Nephron progenitor cell (in vitro differentiated cells): ENCODE data around the gene ABCC4.

ENCODE experiments used
- DNase-seq: peaks from one replicate; pipeline ENCODE4 v3.0.0; 2021
- H3K27ac Mint-ChIP-seq: 2 replicates; pipeline ENCODE4 v1.8.0; 2021; ENCODE audit warnings: mild to moderate bottlenecking, moderate library complexity, mixed read lengths
- H3K27me3 Mint-ChIP-seq: 2 replicates; pipeline ENCODE4 v1.8.0; 2021; ENCODE audit warnings: mild to moderate bottlenecking, low read depth, mixed read lengths; ENCODE audit not compliant: poor library complexity
- H3K36me3 Mint-ChIP-seq: 2 replicates; pipeline ENCODE4 v1.8.0; 2021; ENCODE audit warnings: low read depth, mixed read lengths
- H3K4me1 Mint-ChIP-seq: 2 replicates; pipeline ENCODE4 v1.8.0; 2021; ENCODE audit warnings: mixed read lengths
- H3K4me3 Mint-ChIP-seq: 2 replicates; pipeline ENCODE4 v1.8.0; 2021; ENCODE audit warnings: mild to moderate bottlenecking, moderate library complexity, mixed read lengths
- H3K9me3 Mint-ChIP-seq: 2 replicates; pipeline ENCODE4 v1.8.0; 2021; ENCODE audit warnings: mild to moderate bottlenecking, moderate library complexity, mixed read lengths
- CTCF ChIP-seq: fragments of 200-600 bp; sonication (generic); IDR thresholded peaks from 2 replicates; pipeline ENCODE4 v1.5.0; 2021; ENCODE audit warnings: antibody characterized with exemption

The ABCC4 gene

DNA sequence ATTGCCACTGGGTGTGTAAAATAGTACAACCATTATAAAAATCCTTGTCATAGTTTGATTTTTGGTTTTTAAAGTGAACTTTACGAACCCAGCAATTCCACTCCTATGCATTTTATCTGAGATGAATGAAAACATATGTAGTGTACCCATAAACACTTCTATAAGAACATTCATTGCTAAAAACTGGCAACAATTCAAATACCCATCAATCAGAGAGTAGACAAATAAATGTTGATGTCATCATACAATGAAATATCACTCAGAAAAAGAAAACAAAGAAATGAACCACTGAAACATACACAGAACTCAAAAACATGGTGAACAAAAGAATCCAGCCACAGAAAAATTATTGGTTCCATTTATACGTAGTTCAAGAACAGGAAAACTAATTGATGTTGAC lies 202.3 kb downstream of the ABCC4 start:
- TF ChIP-seq CTCF: no peak
- no peak for DNase-seq
- no peak overlapping the region for H3K27ac Mint-ChIP-seq
- H3K36me3 Mint-ChIP-seq: peaks cover 49% of the 10 kb centered on the region
- H3K4me3 Mint-ChIP-seq: no peak overlapping the region
- peaks cover 24% of the 10 kb centered on the region for H3K9me3 Mint-ChIP-seq
- H3K4me1 Mint-ChIP-seq: peaks cover 14% of the 10 kb centered on the region
- no peaks in the 10 kb centered on the region for H3K27me3 Mint-ChIP-seq

- H3K4me3 Mint-ChIP-seq: no peak overlapping the region
These were observed 209.5 kb downstream of the ABCC4 start for GRCh38 chr13:95091755-95092154.

GRCh38 chr13:95087746-95088305 lies 213.4 kb downstream of the ABCC4 start:
- Mint-ChIP-seq H3K4me3 (no peak overlapping the region), H3K9me3 (peaks cover 18% of the 10 kb centered on the region), H3K36me3 (peaks cover 31% of the 10 kb centered on the region), H3K4me1 (no peaks in the 10 kb centered on the region), H3K27ac (no peak overlapping the region), H3K27me3 (no peaks in the 10 kb centered on the region)
- no peak for TF ChIP-seq CTCF
- no peak for DNase-seq

More at GRCh38 chr13:95091755-95092154, 209.5 kb downstream of the ABCC4 start:
- Mint-ChIP-seq H3K27ac (no peak overlapping the region), H3K4me1 (no peaks in the 10 kb centered on the region), H3K27me3 (no peaks in the 10 kb centered on the region), H3K36me3 (peaks cover 68% of the 10 kb centered on the region), H3K9me3 (peaks cover 34% of the 10 kb centered on the region)
- DNase-seq: no peak
- TF ChIP-seq CTCF: no peak

- DNase-seq: no peak
- Mint-ChIP-seq H3K4me1 (no peaks in the 10 kb centered on the region), H3K36me3 (peaks cover 29% of the 10 kb centered on the region), H3K27ac (no peak overlapping the region), H3K27me3 (no peaks in the 10 kb centered on the region), H3K4me3 (no peak overlapping the region), H3K9me3 (peaks cover 7% of the 10 kb centered on the region)
- TF ChIP-seq CTCF: no peak
These were observed 214.5 kb downstream of the ABCC4 start for GRCh38 chr13:95086761-95087160.

DNA sequence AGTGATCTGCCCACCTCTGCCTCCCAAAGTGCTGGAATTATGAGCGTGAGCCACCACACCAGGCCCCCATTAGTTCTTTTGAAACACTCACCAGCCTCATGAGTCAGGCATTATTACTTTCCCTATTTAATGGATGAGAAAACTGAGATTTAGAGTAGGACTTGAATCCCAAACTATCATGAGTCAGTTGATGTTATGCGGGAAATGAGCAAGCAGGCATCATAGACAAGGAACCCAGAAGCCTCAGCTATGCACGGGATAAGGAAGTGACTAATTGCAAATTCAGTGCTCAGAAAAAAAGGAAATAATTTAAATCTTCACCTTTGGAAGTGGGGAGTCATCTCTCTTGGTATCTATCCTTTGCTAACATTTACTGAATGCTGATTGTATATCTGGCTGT lies 217.5 kb downstream of the ABCC4 start:
- Mint-ChIP-seq H3K36me3 (peaks cover 14% of the 10 kb centered on the region), H3K9me3 (no peaks in the 10 kb centered on the region), H3K27me3 (no peaks in the 10 kb centered on the region), H3K27ac (no peak overlapping the region), H3K4me3 (no peak overlapping the region), H3K4me1 (no peaks in the 10 kb centered on the region)
- no peak for DNase-seq
- no peak for TF ChIP-seq CTCF

GRCh38 chr13:95083066-95083465 lies 218.2 kb downstream of the ABCC4 start:
- no peak for TF ChIP-seq CTCF
- H3K4me3 Mint-ChIP-seq: no peak overlapping the region
- H3K27ac Mint-ChIP-seq: no peak overlapping the region
- H3K4me1 Mint-ChIP-seq: no peaks in the 10 kb centered on the region
- DNase-seq: no peak
- no peaks in the 10 kb centered on the region for H3K27me3 Mint-ChIP-seq
- no peaks in the 10 kb centered on the region for H3K9me3 Mint-ChIP-seq
- peaks cover 13% of the 10 kb centered on the region for H3K36me3 Mint-ChIP-seq
